T-helper 2 cell treated with Interferon-gamma antibody and Interleukin-4, amounts not matched to agents 5 μg/mL and 100 μg/mL, for 36 hours (primary cell): ENCODE results near the gene TEKT5.

ENCODE experiments used
- DNase-seq: peaks from one replicate; pipeline ENCODE4 v3.0.0; 2021; ENCODE audit warnings: low spot score
- H3K27ac Mint-ChIP-seq: one replicate; pipeline ENCODE4 v1.8.0; 2021; ENCODE audit warnings: mild to moderate bottlenecking, mixed read lengths
- H3K27me3 Mint-ChIP-seq: one replicate; pipeline ENCODE4 v1.8.0; 2021; ENCODE audit warnings: low read depth, mixed read lengths
- H3K36me3 Mint-ChIP-seq: one replicate; pipeline ENCODE4 v1.8.0; 2021; ENCODE audit warnings: low read depth, mixed read lengths
- H3K4me1 Mint-ChIP-seq: one replicate; pipeline ENCODE4 v1.8.0; 2021; ENCODE audit warnings: low read depth, mixed read lengths
- H3K4me3 Mint-ChIP-seq: one replicate; pipeline ENCODE4 v1.8.0; 2022; ENCODE audit warnings: mild to moderate bottlenecking, moderate library complexity, mixed read lengths
- H3K9me3 Mint-ChIP-seq: one replicate; pipeline ENCODE4 v1.8.0; 2021; ENCODE audit warnings: mixed read lengths

TEKT5 gene

DNA sequence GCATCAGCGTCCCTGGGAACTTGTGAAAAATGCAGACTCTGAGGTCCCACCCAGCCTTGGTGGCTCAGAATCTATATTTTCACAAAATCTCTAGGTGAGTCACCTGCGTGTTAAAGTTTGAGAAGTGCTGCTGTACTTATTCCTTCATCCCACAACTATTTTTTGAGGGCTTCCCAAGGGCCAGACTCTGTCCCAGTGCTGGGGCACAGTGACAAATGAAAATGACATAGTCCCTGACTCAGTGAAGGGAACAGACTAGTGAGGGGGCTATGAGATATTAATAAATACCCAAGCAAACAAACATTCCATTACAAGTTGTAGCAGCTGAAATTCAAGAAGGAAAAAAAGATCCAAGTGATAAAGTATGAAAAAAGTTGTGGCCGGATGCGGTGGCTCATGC, 104.4 kb downstream of the TEKT5 start:
- no peaks in the 10 kb centered on the region for H3K9me3 Mint-ChIP-seq
- H3K4me3 Mint-ChIP-seq: no peak overlapping the region
- H3K27ac Mint-ChIP-seq: no peak overlapping the region

DNA sequence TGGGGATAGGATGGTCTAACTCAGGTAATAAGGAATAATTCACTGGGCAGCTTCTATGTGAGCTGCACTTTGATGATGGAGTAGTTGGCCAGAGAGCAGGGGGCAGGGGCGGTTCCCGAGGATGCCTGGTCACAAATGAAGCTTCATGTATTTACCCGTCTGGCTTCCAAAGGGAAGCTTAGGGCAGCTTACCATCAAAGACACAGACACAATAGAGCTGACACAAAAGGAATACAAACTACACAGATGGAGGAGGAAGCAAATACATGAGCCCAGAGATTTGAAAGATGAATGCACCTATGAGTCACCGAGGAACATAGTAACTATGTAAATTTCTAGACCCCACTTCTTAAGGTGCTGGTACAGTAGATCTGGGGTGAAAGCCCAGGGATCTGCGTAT, 105.6 kb downstream of the TEKT5 start:
- Mint-ChIP-seq H3K36me3 (no peaks in the 10 kb centered on the region), H3K4me1 (no peaks in the 10 kb centered on the region), H3K9me3 (no peaks in the 10 kb centered on the region), H3K27ac (no peak overlapping the region), H3K4me3 (no peak overlapping the region), H3K27me3 (no peaks in the 10 kb centered on the region)
- no peak for DNase-seq

More for the DNA sequence above, 104.4 kb downstream of the TEKT5 start:
- Mint-ChIP-seq H3K4me1 (no peaks in the 10 kb centered on the region), H3K27me3 (no peaks in the 10 kb centered on the region), H3K36me3 (no peaks in the 10 kb centered on the region)
- no peak for DNase-seq

DNA sequence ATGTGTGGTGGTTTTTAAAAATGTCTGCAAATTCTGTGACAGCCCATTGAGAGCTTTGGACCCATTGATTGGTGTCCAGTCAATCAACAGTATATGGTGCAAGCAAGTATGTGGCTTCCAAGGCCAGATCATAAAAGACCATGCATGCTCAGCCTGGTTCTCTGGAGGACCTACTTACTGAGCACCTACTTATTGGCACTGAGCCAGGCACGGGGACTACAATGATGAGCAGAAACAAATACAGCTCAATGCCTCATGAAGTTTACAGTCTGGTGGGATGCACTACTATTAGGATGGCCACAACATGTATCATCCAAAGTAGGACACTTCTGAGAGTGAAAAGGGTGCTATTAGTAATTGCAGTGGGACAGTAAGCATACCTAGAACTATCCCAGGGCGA, 107.1 kb downstream of the TEKT5 start:
- no peaks in the 10 kb centered on the region for H3K4me1 Mint-ChIP-seq
- H3K4me3 Mint-ChIP-seq: no peak overlapping the region
- H3K36me3 Mint-ChIP-seq: no peaks in the 10 kb centered on the region
- H3K9me3 Mint-ChIP-seq: no peaks in the 10 kb centered on the region
- peaks cover 9% of the 10 kb centered on the region for H3K27me3 Mint-ChIP-seq
- H3K27ac Mint-ChIP-seq: no peak overlapping the region
- DNase-seq: no peak

DNA sequence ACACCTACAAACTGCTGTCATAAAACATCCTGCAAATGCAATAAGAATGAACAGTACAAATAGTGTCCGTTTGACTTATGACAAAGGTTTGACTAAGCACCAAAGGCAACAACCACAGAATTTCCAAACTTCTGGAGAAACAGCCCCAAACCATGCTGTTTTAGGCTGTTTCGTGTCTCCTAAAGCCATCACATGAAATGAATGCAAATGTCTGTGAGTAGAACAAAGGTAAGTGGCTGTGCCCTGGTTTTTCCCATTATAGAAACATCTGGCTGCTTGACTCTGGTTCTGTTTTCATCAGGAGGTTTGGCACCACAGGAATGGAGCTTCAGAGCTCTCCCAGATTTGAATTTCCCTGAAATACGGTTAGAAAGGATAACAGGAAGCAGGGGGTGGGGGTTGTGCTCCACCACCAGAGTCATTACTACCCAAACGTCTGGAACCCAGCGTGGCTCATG, 109.7 kb downstream of the TEKT5 start:
- Mint-ChIP-seq H3K27me3 (peaks cover 27% of the 10 kb centered on the region), H3K36me3 (no peaks in the 10 kb centered on the region), H3K4me3 (no peak overlapping the region), H3K27ac (no peak overlapping the region), H3K4me1 (peaks cover 2% of the 10 kb centered on the region), H3K9me3 (no peaks in the 10 kb centered on the region)
- DNase-seq: no peak

DNA sequence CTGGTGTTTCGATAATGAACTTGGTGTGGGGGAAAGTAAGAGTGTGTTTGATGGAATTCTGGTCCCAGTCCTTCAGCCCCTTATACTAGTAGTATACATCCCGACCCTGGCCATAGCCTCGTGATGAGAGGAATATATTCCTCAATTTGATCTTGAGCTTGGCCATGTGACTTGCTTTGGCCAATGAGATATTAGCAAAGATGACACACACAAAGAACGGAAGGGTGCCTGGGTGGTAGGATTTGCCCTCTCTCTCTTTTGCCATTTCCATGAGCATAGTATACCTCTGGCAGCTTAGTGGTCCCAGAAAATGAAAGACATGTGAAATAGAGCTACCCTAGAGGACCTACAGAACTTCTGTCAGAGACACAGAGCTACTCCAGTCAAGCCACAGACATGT, 111.5 kb downstream of the TEKT5 start:
- no peak for DNase-seq
- Mint-ChIP-seq H3K4me3 (no peak overlapping the region), H3K27ac (no peak overlapping the region), H3K36me3 (no peaks in the 10 kb centered on the region), H3K27me3 (peaks cover 42% of the 10 kb centered on the region), H3K9me3 (no peaks in the 10 kb centered on the region), H3K4me1 (peaks cover 2% of the 10 kb centered on the region)

DNA sequence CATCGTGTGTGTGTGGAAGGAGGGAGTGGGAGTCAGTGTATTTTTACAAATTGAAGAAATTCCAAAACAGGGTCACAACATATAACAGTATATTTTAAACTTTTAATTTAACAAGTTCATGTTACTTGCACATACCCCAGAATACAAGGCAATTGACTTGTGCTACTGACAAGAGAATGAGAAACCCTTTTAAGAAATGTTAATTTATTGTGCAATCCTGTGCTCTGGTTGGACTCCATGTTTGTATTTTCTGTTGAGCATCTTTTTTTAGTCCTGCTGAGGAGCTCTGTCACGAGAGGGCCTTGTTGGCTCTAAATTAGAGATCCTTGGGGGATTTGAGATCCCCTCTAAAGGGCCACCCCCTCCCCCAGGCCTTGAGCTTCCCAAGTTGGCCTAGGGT, 113.2 kb downstream of the TEKT5 start:
- Mint-ChIP-seq H3K9me3 (no peaks in the 10 kb centered on the region), H3K4me3 (no peak overlapping the region), H3K27me3 (peaks cover 45% of the 10 kb centered on the region), H3K36me3 (no peaks in the 10 kb centered on the region), H3K4me1 (peaks cover 2% of the 10 kb centered on the region), H3K27ac (no peak overlapping the region)
- DNase-seq: no peak

DNA sequence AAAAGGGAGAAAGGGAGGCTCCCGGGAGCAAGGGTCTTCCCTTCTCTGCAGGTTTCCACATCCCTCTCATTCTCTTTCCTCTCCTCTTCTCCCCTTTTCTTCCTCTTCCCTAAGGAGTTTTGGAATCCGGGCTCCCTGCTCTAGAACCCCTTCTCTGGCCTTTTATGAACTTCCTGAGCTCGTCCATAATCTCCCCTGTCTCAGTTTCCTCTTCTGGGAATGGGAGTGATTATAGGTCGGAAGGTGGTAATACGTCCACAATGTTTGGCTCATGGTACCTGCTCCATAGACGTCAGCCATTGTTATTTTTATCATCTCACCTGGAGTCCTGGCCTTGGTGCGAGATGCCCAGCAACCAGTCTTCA, 113.9 kb downstream of the TEKT5 start:
- Mint-ChIP-seq H3K27me3 (peaks cover 45% of the 10 kb centered on the region), H3K9me3 (no peaks in the 10 kb centered on the region), H3K4me1 (peaks cover 2% of the 10 kb centered on the region), H3K36me3 (no peaks in the 10 kb centered on the region), H3K4me3 (no peak overlapping the region), H3K27ac (no peak overlapping the region)
- DNase-seq: no peak

DNA sequence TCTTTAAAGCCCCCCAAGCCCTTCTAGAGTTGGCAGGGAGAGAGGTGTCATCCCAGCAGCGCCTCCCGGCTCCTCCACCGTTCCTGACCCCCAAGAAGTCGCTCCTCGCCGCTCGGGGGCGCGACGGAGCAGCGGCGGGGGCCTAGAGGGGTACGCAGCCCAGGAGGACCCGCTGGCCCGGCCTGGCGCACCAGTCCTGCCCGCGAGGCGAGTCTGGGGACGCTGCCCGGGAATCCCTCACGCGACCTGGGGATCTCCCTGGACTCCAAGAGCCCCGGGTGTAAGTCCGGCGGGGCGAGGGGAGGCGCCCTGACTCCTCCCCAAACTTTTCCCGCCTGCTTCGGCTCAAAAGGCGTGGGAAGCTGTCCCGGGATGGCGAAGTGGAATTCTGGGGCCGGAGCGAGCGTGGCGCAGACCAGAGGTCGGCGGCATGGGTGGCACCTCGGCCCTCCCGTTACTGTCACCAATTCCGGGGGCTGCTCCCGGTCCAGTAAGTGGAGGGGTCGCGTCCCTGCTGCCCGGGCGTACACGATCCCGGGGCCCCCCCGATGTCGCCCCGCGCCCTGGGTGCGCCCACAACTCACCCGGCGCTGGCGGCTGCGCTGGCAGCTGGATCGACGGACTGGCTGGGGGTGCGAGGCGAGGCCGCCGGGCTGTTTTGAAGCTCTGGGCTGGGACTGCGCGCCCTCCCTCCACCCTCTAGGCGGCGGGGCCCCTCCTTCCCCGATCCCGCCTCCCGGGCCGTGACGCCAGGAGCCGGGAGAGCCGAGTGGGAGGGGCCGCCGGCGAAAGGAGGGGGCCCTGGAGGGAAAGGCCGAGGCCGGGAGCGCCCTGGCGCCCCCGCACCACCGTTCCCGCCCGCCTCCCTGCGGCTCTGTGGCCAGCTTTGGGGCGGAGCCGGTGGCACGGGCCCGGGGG, 114.5 kb downstream of the TEKT5 start, which contains the start of gene EMP2:
Gene EMP2 (minus strand): TSS at position 634 of the 918 bp plus-strand sequence. CDS start 32,981 bp downstream, outside the sequence.
- H3K9me3 Mint-ChIP-seq: no peaks in the 10 kb centered on the region
- DNase-seq: no peak
- H3K27ac Mint-ChIP-seq: no peak within 1 kb of the TSS
- H3K4me3 Mint-ChIP-seq: no peak within 1 kb of the TSS
- peaks cover 2% of the 10 kb centered on the region for H3K4me1 Mint-ChIP-seq
- no peaks in the 10 kb centered on the region for H3K36me3 Mint-ChIP-seq
- peaks cover 45% of the 10 kb centered on the region for H3K27me3 Mint-ChIP-seq

DNA sequence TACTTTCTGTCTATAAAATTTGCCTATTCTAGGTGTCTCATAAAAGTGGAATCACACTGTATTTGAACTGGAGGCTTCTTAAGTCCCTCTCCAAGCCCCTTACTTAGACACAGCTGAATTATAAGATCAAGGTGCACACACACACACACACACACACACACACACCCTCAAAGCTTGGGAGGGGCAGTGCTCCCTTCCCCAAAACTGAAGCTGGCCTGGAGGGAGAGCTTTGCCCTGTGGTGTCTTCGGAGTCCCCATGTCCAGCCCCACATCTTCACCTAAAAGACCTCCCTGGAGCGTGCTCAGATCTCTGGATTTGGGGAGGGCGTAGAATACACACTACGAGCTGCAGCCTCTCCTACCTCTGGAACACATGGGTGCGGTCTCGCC, 115.2 kb downstream of the TEKT5 start:
- no peaks in the 10 kb centered on the region for H3K9me3 Mint-ChIP-seq
- H3K27ac Mint-ChIP-seq: no peak overlapping the region
- peaks cover 45% of the 10 kb centered on the region for H3K27me3 Mint-ChIP-seq
- no peaks in the 10 kb centered on the region for H3K36me3 Mint-ChIP-seq
- H3K4me1 Mint-ChIP-seq: peaks cover 2% of the 10 kb centered on the region
- H3K4me3 Mint-ChIP-seq: no peak overlapping the region
- no peak for DNase-seq

DNA sequence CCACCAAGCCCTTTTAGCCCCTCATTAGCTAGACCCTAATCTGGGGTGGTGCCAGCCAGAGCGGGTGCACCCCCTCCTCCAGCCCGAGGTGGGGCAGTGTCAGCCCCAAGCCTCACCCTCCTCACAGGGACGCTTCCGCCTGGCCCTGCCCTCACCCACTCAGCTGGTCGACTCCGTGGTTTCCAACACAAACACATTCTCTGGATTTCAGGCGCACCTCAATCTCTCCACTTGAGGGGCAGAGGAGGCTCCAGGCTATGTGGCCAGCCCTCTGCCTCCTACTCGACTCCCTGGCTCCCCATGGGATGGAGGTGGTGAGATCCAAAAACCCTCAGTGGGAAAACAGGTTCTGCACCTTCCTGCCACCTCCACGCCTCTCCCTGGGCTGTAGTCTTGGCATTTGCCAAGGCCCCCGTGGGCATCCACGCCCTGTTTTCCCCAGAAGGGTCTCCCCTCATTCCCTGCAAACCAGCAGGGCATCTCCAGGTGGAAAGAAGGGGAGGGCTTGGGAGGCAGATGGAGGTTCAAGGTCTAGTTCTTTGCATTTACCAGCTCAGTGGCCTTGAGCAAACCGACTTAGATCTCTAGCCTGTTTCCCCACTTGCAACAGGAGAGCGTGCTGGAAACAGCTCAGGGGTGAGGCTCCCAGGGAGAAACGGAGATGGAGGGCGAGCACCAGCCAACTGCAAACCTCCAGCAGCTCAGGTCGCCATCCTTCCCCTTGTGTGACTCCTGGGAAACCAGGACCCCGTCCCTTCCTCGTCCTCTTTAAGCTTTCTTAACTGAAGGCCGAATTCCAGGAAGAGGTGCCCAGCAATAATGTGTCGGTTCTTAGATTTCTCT, 116.0 kb downstream of the TEKT5 start:
- no peaks in the 10 kb centered on the region for H3K9me3 Mint-ChIP-seq
- no peaks in the 10 kb centered on the region for H3K36me3 Mint-ChIP-seq
- H3K27ac Mint-ChIP-seq: no peak overlapping the region
- H3K4me1 Mint-ChIP-seq: peaks cover 2% of the 10 kb centered on the region
- no peak for DNase-seq
- H3K4me3 Mint-ChIP-seq: no peak overlapping the region
- peaks cover 43% of the 10 kb centered on the region for H3K27me3 Mint-ChIP-seq
